Hematopoietic multipotent progenitor cell treated with erythropoietin and hydrocortisone succinate and interleukin-3 and kit ligand, for 17 days (in vitro differentiated cells): ENCODE measurements around the gene ZNF491.
"Not testable (repeated sequence)": the region's sequence is repeated elsewhere in the genome, so short reads cannot be mapped to it uniquely, and the experiment has no call there.

Source experiments
- DNase-seq: peaks from one replicate; pipeline ENCODE4 v3.0.0-alpha.2; 2015; ENCODE audit warnings: low spot score

The ZNF491 gene

GRCh38 chr19:11798391-11799330, at the start of gene ZNF491:
ZNF491 (plus strand) TSS chr19:11798523; CDS start chr19:11805954, 7,431 bp downstream.
- DNase-seq, result peak; percentile 53

GRCh38 chr19:11749751-11750150, 48.6 kb upstream of the ZNF491 start:
- no peak for DNase-seq

- no peak for DNase-seq
Observed at GRCh38 chr19:11752244-11752736, 46.0 kb upstream of the ZNF491 start.

- DNase-seq, result no peak
Observed at GRCh38 chr19:11754663-11755062, 43.7 kb upstream of the ZNF491 start.

- DNase-seq, result no peak
Observed at GRCh38 chr19:11756965-11757364, 41.4 kb upstream of the ZNF491 start.

- no peak for DNase-seq
Observed at GRCh38 chr19:11759805-11760204, 38.5 kb upstream of the ZNF491 start.

GRCh38 chr19:11763117-11763516, 35.2 kb upstream of the ZNF491 start:
- DNase-seq, result no peak

GRCh38 chr19:11763611-11764010, 34.7 kb upstream of the ZNF491 start:
- DNase-seq, result no peak

- DNase-seq, result peak; percentile 86
Observed at GRCh38 chr19:11766597-11767591, 31.4 kb upstream of the ZNF491 start, which contains the start of gene ZNF441. ZNF441 (plus strand) TSS chr19:11767000; CDS start chr19:11767194, 194 bp downstream.

- peak; percentile 9 for DNase-seq
Observed at GRCh38 chr19:11767633-11768133, 30.6 kb upstream of the ZNF491 start.

- DNase-seq, result no peak
Observed at GRCh38 chr19:11769995-11770394, 28.3 kb upstream of the ZNF491 start.

- not testable (repeated sequence) for DNase-seq
Observed at GRCh38 chr19:11771520-11771919, 26.8 kb upstream of the ZNF491 start.

- DNase-seq, result not testable (repeated sequence)
Observed at GRCh38 chr19:11776669-11777068, 21.7 kb upstream of the ZNF491 start.

- no peak for DNase-seq
Observed at GRCh38 chr19:11780431-11781020, 17.8 kb upstream of the ZNF491 start.

GRCh38 chr19:11781295-11782057, 16.8 kb upstream of the ZNF491 start:
- DNase-seq, result no peak

- DNase-seq, result no peak
Observed at GRCh38 chr19:11783767-11784166, 14.6 kb upstream of the ZNF491 start.

GRCh38 chr19:11784356-11784755, 14.0 kb upstream of the ZNF491 start:
- DNase-seq, result no peak

- DNase-seq, result no peak
Observed at GRCh38 chr19:11787536-11787935, 10.8 kb upstream of the ZNF491 start.

- DNase-seq, result no peak
Observed at GRCh38 chr19:11792942-11793341, 5.4 kb upstream of the ZNF491 start.

- DNase-seq, result peak; percentile 79
Observed at GRCh38 chr19:11797491-11797890, 832 bp upstream of the ZNF491 start.
